ENCODE measurements around the gene DDX5. TPM values are rescaled to one million over a fixed set of nuclear protein-coding genes. Genes with fewer than 3 reads are reported as not detected.

DDX5 gene
- total and polyA plus RNA-seq, 2 donors (not counting 1 experiment from before 2014, with no cell fraction given) = 1,560 to 2,167 TPM

DNA sequence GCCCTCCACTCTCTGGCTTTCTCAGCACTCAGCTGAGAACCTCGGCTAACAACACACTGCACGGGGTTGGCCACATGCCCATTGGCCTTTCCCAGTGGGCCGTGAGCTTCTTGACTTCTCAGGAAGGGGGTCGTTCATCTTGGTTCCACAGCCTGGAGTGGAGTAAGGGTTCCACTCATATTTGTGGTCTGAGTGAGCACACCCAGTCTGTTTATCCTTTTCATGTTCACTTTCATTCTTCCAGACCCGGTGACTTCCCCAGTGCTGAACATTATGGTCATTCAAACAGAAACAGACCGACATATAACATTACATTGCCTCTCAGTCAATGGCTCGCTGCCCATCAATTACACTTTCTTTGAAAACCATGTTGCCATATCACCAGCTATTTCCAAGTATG lies 48.9 kb downstream of the DDX5 start:
- peak overlapping the region; percentile 1 for H2AFZ ChIP-seq (ENCODE audit: insufficient read depth, low read depth, low read length, poor library complexity, severe bottlenecking)
- peak overlapping the region; percentile 37 for H3K9ac ChIP-seq (ENCODE audit: low read length)
- WGBS (ENCODE audit: insufficient coverage) = 17% methylated on average over 1 of the region's 7 CpGs
- H3K9me3 ChIP-seq (ENCODE audit: control extremely low read depth in 1 of 3, control insufficient read depth in 2 of 3, insufficient read depth in 1 of 3, low read length in 2 of 3) = peaks cover 0 to 3% (median 0%) of the 10 kb centered on the region in 3 donors
- H3K79me2 ChIP-seq (ENCODE audit: control insufficient read depth, insufficient read depth, low read length) = peaks cover 69% of the 10 kb centered on the region
- H3K4me3 Mint-ChIP-seq = peak overlapping the region; percentile 67
- DNase-seq (peak; percentile 16), ATAC-seq (ENCODE audit: low read depth) (no peak)
- intact Hi-C loops (cut with micrococcal nuclease) = no loop called here
- CTCF ChIA-PET = interaction anchor here (1.2 to 3.1 kb wide), 2 partner anchors 34 to 37 kb away, joined by 3 to 31 read pairs; no protein-coding TSS in a partner anchor
- H3K27ac Mint-ChIP-seq = peak overlapping the region; percentile 78
- H3K27me3 Mint-ChIP-seq = no peaks in the 10 kb centered on the region
- H3K4me1 ChIP-seq (ENCODE audit: control insufficient read depth in 2 of 2, insufficient read depth in 2 of 2, low read length in 2 of 2) = peaks cover 44 to 54% of the 10 kb centered on the region in 2 donors
- TF ChIP-seq, protein P1, sequence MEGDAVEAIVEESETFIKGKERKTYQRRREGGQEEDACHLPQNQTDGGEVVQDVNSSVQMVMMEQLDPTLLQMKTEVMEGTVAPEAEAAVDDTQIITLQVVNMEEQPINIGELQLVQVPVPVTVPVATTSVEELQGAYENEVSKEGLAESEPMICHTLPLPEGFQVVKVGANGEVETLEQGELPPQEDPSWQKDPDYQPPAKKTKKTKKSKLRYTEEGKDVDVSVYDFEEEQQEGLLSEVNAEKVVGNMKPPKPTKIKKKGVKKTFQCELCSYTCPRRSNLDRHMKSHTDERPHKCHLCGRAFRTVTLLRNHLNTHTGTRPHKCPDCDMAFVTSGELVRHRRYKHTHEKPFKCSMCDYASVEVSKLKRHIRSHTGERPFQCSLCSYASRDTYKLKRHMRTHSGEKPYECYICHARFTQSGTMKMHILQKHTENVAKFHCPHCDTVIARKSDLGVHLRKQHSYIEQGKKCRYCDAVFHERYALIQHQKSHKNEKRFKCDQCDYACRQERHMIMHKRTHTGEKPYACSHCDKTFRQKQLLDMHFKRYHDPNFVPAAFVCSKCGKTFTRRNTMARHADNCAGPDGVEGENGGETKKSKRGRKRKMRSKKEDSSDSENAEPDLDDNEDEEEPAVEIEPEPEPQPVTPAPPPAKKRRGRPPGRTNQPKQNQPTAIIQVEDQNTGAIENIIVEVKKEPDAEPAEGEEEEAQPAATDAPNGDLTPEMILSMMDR (IDR thresholded peaks at IDR 0.05) = no peak
- no peak for TF ChIP-seq EZH2 (IDR thresholded peaks at IDR 0.05; ENCODE audit: borderline replicate concordance, insufficient read depth, low read depth, low read length, poor library complexity, severe bottlenecking)
- POLR2A ChIA-PET = interaction anchor here (0.6 to 2.1 kb wide), 4 partner anchors 32 to 49 kb away, joined by 3 to 18 read pairs (median 5); partner anchors contain the start of genes CEP95, DDX5 and POLG2
- peak overlapping the region; percentile 68 to 81 for H3K27ac ChIP-seq (ENCODE audit: low read length in 2 of 2)
- no peaks in the 10 kb centered on the region for H4K20me1 ChIP-seq (ENCODE audit: control insufficient read depth, insufficient read depth, low read length, poor library complexity, severe bottlenecking)
- H3K9me3 Mint-ChIP-seq (ENCODE audit: insufficient read depth) = no peaks in the 10 kb centered on the region
- H3K4me1 Mint-ChIP-seq = peaks cover 49% of the 10 kb centered on the region
- no peaks in the 10 kb centered on the region for H3K27me3 ChIP-seq (replicated peaks in 1 of 4; ENCODE audit: control extremely low read depth in 1 of 4, control insufficient read depth in 3 of 4, insufficient read depth in 4 of 4, low read length in 3 of 4)
- H3K36me3 ChIP-seq (replicated peaks in 1 of 2; ENCODE audit: control extremely low read depth in 1 of 2, control insufficient read depth in 1 of 2, extremely low read depth in 1 of 2, insufficient read depth in 2 of 2, low read length in 1 of 2) = peaks cover 0 to 33% of the 10 kb centered on the region in 2 experiments
- peak overlapping the region in 1 of 5 experiments; percentile 34 for H3K4me3 ChIP-seq (ENCODE audit: control extremely low read depth in 1 of 5, extremely low read depth in 1 of 5, insufficient read depth in 1 of 5, low read depth in 2 of 5, low read length in 4 of 5)
- H3K4me2 ChIP-seq (replicated peaks; ENCODE audit: low read depth, low read length, poor library complexity, severe bottlenecking) = peak overlapping the region; percentile 66
